IMR-90 (cell line): ENCODE measurements around the gene PINK1. TPM values are rescaled to one million over a fixed set of nuclear protein-coding genes. Genes with fewer than 3 reads are reported as not detected.
A peak's percentile ranks its signal among the peaks of the same experiment; 100 is the strongest.

Experiments used
- ATAC-seq: fragments of 200-7000 bp; cut with Tn5 transposase; 2 replicates; pipeline ENCODE4 v1.9.1; 2020; ENCODE audit warnings: low read depth, mild to moderate bottlenecking, moderate library complexity
- BruUV-seq: library from RNA; stranded (reverse); fragments of 400-500 nt; replicated peaks from 2 replicates; lab custom pipeline; 2021; lab: Mats Ljungman, UMichigan
- CTCF ChIA-PET: fragments of 300-600 bp; formaldehyde crosslinking; extraction: SDS; loops from one replicate; lab custom pipeline; 2021; ENCODE audit warnings: antibody characterized with exemption; lab: Yijun Ruan, JAX
- POLR2A ChIA-PET: fragments of 300-600 bp; sonication (Branson Sonifier 250); formaldehyde crosslinking; loops from one replicate; lab custom pipeline; 2022; ENCODE audit warnings: antibody characterized with exemption; ENCODE audit not compliant: unreplicated experiment; lab: Charles Lee
- DNase-seq: peaks from one replicate; pipeline ENCODE4 v3.0.0; 2013
- H2AFZ ChIP-seq: replicated peaks from 2 replicates; pipeline ENCODE3; 2013; ENCODE audit warnings: low read length, mild to moderate bottlenecking; ENCODE audit not compliant: poor library complexity
- H2AK5ac ChIP-seq: 2 replicates; pipeline ENCODE4 v1.6.1; 2013; ENCODE audit warnings: low read depth, low read length, inconsistent platforms
- H2AK9ac ChIP-seq: replicated peaks from 2 replicates; pipeline ENCODE3; 2013; ENCODE audit warnings: mild to moderate bottlenecking, low read depth, low read length, moderate library complexity; ENCODE audit not compliant: poor library complexity
- H2BK120ac ChIP-seq: 2 replicates; pipeline ENCODE4 v1.6.1; 2013; ENCODE audit warnings: low read depth, low read length, inconsistent platforms
- H2BK15ac ChIP-seq: 3 replicates; pipeline ENCODE4 v1.6.1; 2013; ENCODE audit warnings: low read depth, low read length, inconsistent platforms
- H2BK20ac ChIP-seq: 2 replicates; pipeline ENCODE4 v1.6.1; 2013; ENCODE audit warnings: low read depth, mild to moderate bottlenecking, inconsistent platforms, low read length, moderate library complexity
- H2BK5ac ChIP-seq: 2 replicates; pipeline ENCODE4 v1.6.1; 2013; ENCODE audit warnings: mild to moderate bottlenecking, low read depth, low read length, inconsistent platforms; ENCODE audit not compliant: poor library complexity, severe bottlenecking
- H3K14ac ChIP-seq: replicated peaks from 2 replicates; pipeline ENCODE4 v1.6.1; 2013; ENCODE audit warnings: low read depth, low read length, inconsistent platforms
- H3K18ac ChIP-seq: 2 replicates; pipeline ENCODE4 v1.6.1; 2013; ENCODE audit warnings: low read depth, low read length, control low read depth
- H3K23ac ChIP-seq: 2 replicates; pipeline ENCODE4 v1.6.1; 2013; ENCODE audit warnings: low read depth, low read length, inconsistent platforms
- H3K27ac ChIP-seq: 2 replicates; pipeline ENCODE4 v1.5.1; 2013; ENCODE audit warnings: mild to moderate bottlenecking, control low read depth, low read length; ENCODE audit not compliant: insufficient read depth
- H3K27me3 ChIP-seq: 2 replicates; pipeline ENCODE4 v1.6.1; 2013; ENCODE audit warnings: low read length; ENCODE audit not compliant: control insufficient read depth, insufficient read depth
- H3K36me3 ChIP-seq: 2 replicates; pipeline ENCODE4 v1.6.1; 2013; ENCODE audit warnings: low read length, mixed read lengths; ENCODE audit not compliant: control insufficient read depth, insufficient read depth
- H3K4ac ChIP-seq: 2 replicates; pipeline ENCODE4 v1.6.1; 2013; ENCODE audit warnings: low read depth, low read length, inconsistent platforms
- H3K4me1 ChIP-seq: 2 replicates; pipeline ENCODE4 v1.6.1; 2013; ENCODE audit warnings: low read length, mixed read lengths; ENCODE audit not compliant: control insufficient read depth, insufficient read depth
- H3K4me2 ChIP-seq: 2 replicates; pipeline ENCODE4 v1.6.1; 2013; ENCODE audit warnings: low read depth, mild to moderate bottlenecking, control low read depth, low read length, moderate library complexity
- H3K4me3 ChIP-seq: 2 replicates; pipeline ENCODE4 v1.5.1; 2013; ENCODE audit warnings: low read depth, mild to moderate bottlenecking, control low read depth, low read length, moderate library complexity; ENCODE audit not compliant: insufficient read depth
- H3K56ac ChIP-seq: 2 replicates; pipeline ENCODE4 v1.6.1; 2013; ENCODE audit warnings: low read length, inconsistent platforms; ENCODE audit not compliant: insufficient read depth; ENCODE audit errors: extremely low read depth
- H3K79me1 ChIP-seq, 2 experiments: 2 replicates each; pipeline ENCODE4 v1.6.1; 2013; ENCODE audit warnings: low read length in 2 of 2, inconsistent platforms in 1 of 2, low read depth in 1 of 2
- H3K9ac ChIP-seq: 2 replicates; pipeline ENCODE4 v1.6.1; 2013; ENCODE audit warnings: low read depth, low read length, control low read depth
- H3K9me1 ChIP-seq: 2 replicates; pipeline ENCODE4 v1.6.1; 2013; ENCODE audit warnings: low read length, inconsistent platforms; ENCODE audit not compliant: insufficient read depth
- H3K9me3 ChIP-seq: 2 replicates; pipeline ENCODE4 v1.6.1; 2013; ENCODE audit warnings: low read length; ENCODE audit not compliant: control insufficient read depth, insufficient read depth
- H4K20me1 ChIP-seq: 2 replicates; pipeline ENCODE4 v1.6.1; 2013; ENCODE audit warnings: low read length, inconsistent platforms; ENCODE audit not compliant: insufficient read depth
- H4K5ac ChIP-seq: 2 replicates; pipeline ENCODE4 v1.6.1; 2013; ENCODE audit warnings: mild to moderate bottlenecking, low read depth, low read length, control low read depth
- H4K8ac ChIP-seq, 2 experiments: 2 replicates each; pipeline ENCODE4 v1.6.1; 2013; ENCODE audit warnings: low read depth in 2 of 2, low read length in 2 of 2, control low read depth in 1 of 2, inconsistent platforms in 1 of 2
- H4K91ac ChIP-seq: 2 replicates; pipeline ENCODE4 v1.6.1; 2013; ENCODE audit warnings: low read depth, low read length, inconsistent platforms; ENCODE audit not compliant: insufficient read depth
- BHLHE40 ChIP-seq: fragments of 150-350 bp; IDR thresholded peaks from 2 replicates; pipeline ENCODE4 v1.6.1; 2016; ENCODE audit warnings: mild to moderate bottlenecking, low read depth, low read length
- CEBPB ChIP-seq: IDR thresholded peaks from 2 replicates; pipeline ENCODE4 v1.6.1; 2012; ENCODE audit warnings: low read depth, low read length, improper control_type of control experiment
- CHD1 ChIP-seq: IDR thresholded peaks from 2 replicates; pipeline ENCODE4 v1.6.1; 2012; ENCODE audit warnings: low read depth, low read length, improper control_type of control experiment
- CTCF ChIP-seq: conservative IDR thresholded peaks from 2 replicates; pipeline ENCODE4 v1.5.1; 2012; ENCODE audit warnings: mild to moderate bottlenecking, low read depth, low read length, improper control_type of control experiment
- FOS ChIP-seq: fragments of 150-350 bp; IDR thresholded peaks from 2 replicates; pipeline ENCODE4 v1.6.1; 2016; ENCODE audit warnings: low read depth, low read length
- MAFK ChIP-seq: IDR thresholded peaks from 2 replicates; pipeline ENCODE4 v1.6.1; 2012; ENCODE audit warnings: low read depth, low read length, improper control_type of control experiment
- MAZ ChIP-seq: IDR thresholded peaks from 2 replicates; pipeline ENCODE4 v1.6.1; 2012; ENCODE audit warnings: low read depth, mild to moderate bottlenecking, low read length, improper control_type of control experiment, moderate library complexity, borderline replicate concordance
- MXI1 ChIP-seq: IDR thresholded peaks from 2 replicates; pipeline ENCODE4 v1.6.1; 2012; ENCODE audit warnings: low read depth, mild to moderate bottlenecking, low read length, moderate library complexity, borderline replicate concordance
- NFE2L2 ChIP-seq: fragments of 150-350 bp; IDR thresholded peaks from 2 replicates; pipeline ENCODE4 v1.6.1; 2016; ENCODE audit warnings: low read depth, mild to moderate bottlenecking, low read length
- POLR2A ChIP-seq: IDR thresholded peaks from 2 replicates; pipeline ENCODE4 v1.6.1; 2012; ENCODE audit warnings: mild to moderate bottlenecking, low read depth, low read length
- RAD21 ChIP-seq: IDR thresholded peaks from 2 replicates; pipeline ENCODE4 v1.6.1; 2012; ENCODE audit warnings: low read length, improper control_type of control experiment
- RCOR1 ChIP-seq: IDR thresholded peaks from 2 replicates; pipeline ENCODE4 v1.6.1; 2012; ENCODE audit warnings: mild to moderate bottlenecking, low read length, improper control_type of control experiment; ENCODE audit not compliant: insufficient replicate concordance
- RFX5 ChIP-seq: IDR thresholded peaks from 2 replicates; pipeline ENCODE4 v1.8.0; 2012; ENCODE audit warnings: low read depth, mild to moderate bottlenecking, low read length, moderate library complexity
- SMC3 ChIP-seq: fragments of 150-350 bp; IDR thresholded peaks from 2 replicates; pipeline ENCODE4 v1.6.1; 2016; ENCODE audit warnings: low read depth, mild to moderate bottlenecking, antibody characterized with exemption, low read length, moderate library complexity
- USF2 ChIP-seq: fragments of 150-350 bp; IDR thresholded peaks from 2 replicates; pipeline ENCODE4 v1.6.1; 2017; ENCODE audit warnings: mild to moderate bottlenecking, antibody characterized with exemption, low read length, low read depth
- WGBS, 2 experiments: methylation state at CpG; one replicate each; pipeline versions ENCODE4 v1.1.5 to v1.1.7; 2013; ENCODE audit warnings: missing lambda C conversion rate in 2 of 2; ENCODE audit not compliant: insufficient read length in 1 of 2; ENCODE audit errors: extremely low coverage in 2 of 2; 5-methylcytosine and 5-hydroxymethylcytosine counted together
- dilution Hi-C: fragments of 300-500 bp; cut with HindIII; formaldehyde crosslinking; loops from one replicate; pipeline ENCODE4 v1.14.3; 2018; ENCODE audit warnings: low sequenced_read_pairs; ENCODE audit not compliant: unreplicated experiment
- in situ Hi-C: fragments of 300-500 bp; cut with MboI; formaldehyde crosslinking; loops from 3 replicates; pipeline ENCODE4 v1.14.3; 2019; ENCODE audit warnings: low sequenced_read_pairs, inconsistent platforms, mixed read lengths
- intact Hi-C: fragments of 100-400 bp; cut with micrococcal nuclease; formaldehyde crosslinking; loops from 2 replicates; pipeline ENCODE4 v1.10.0; 2022
- polyA plus RNA-seq, 3 experiments: library from polyadenylated mRNA; depleted of rRNA; stranded (reverse); fragments of >200 nt; gene quantifications; 2 replicates each; pipeline ENCODE4 v1.2.3, GENCODE V29; 2012; ENCODE audit warnings: low replicate concordance in 1 of 3
- total RNA-seq: library from RNA; depleted of rRNA; stranded (reverse); fragments of >200 nt; gene quantifications from 2 replicates; pipeline ENCODE4 v1.2.3, GENCODE V29; 2012

The PINK1 gene
- total and polyA plus RNA-seq, 2 of the 4 experiments (the other 2 are of a cell fraction): 52.9 to 55.2 TPM

GRCh38 chr1:20603504-20604464 is 29.5 kb upstream of the PINK1 start:
- peak overlapping the region; percentile 90 for H3K23ac ChIP-seq
- no peaks in the 10 kb centered on the region for H3K27me3 ChIP-seq
- H3K4me3 ChIP-seq: no peak overlapping the region
- H2BK120ac ChIP-seq: peak overlapping the region; percentile 98
- H2AK9ac ChIP-seq: peak overlapping the region; percentile 96
- no peaks in the 10 kb centered on the region for H3K36me3 ChIP-seq
- 100% methylated on average over 1 of the region's 9 CpGs; no CpG with 5 or more reads in 1 of the 2 experiments for WGBS, 2 experiments
- peak overlapping the region; percentile 95 for H2AK5ac ChIP-seq
- H3K9me1 ChIP-seq: peaks cover 26% of the 10 kb centered on the region
- no peaks in the 10 kb centered on the region for H3K9me3 ChIP-seq
- ChIA-PET POLR2A (no interaction called here), CTCF (interaction anchor here (0.9 kb wide), 1 partner anchor 29 kb away, joined by 5 read pairs; no protein-coding TSS in a partner anchor)
- H2BK15ac ChIP-seq: peak overlapping the region; percentile 90; the same call in 2 of the 3 replicates
- H3K18ac ChIP-seq: peak overlapping the region; percentile 73; the same call in 1 of the 2 replicates
- peak overlapping the region; percentile 61 to 89 for H4K8ac ChIP-seq
- peak overlapping the region; percentile 96 for H3K4ac ChIP-seq
- H4K20me1 ChIP-seq: no peaks in the 10 kb centered on the region
- intact Hi-C loops: no loop called here
- peak overlapping the region; percentile 92 for H3K14ac ChIP-seq
- H3K79me1 ChIP-seq: no peaks in the 10 kb centered on the region
- ATAC-seq (peak; percentile 86), DNase-seq (peak; percentile 96)
- peak overlapping the region; percentile 98 for H2BK5ac ChIP-seq
- no peak overlapping the region for H3K9ac ChIP-seq
- peak overlapping the region; percentile 62 for H3K56ac ChIP-seq
- H2AFZ ChIP-seq: peak overlapping the region; percentile 50
- H3K27ac ChIP-seq: peak overlapping the region; percentile 61
- peak overlapping the region; percentile 20; the same call in 1 of the 2 replicates for H3K4me2 ChIP-seq
- peak overlapping the region; percentile 94 for H4K91ac ChIP-seq
- peaks cover 22% of the 10 kb centered on the region for H3K4me1 ChIP-seq
- in situ Hi-C loops: no loop called here
- dilution Hi-C loops: no loop called here
- peak overlapping the region; percentile 80; the same call in 1 of the 2 replicates for H4K5ac ChIP-seq
- peak overlapping the region; percentile 96 for H2BK20ac ChIP-seq
- BruUV-seq: no TSS peak
- no peak for TF ChIP-seq CTCF
- no peak for TF ChIP-seq RAD21
- TF ChIP-seq USF2: peak; percentile 79; the same call in 1 of the 2 replicates
- no peak for TF ChIP-seq SMC3
- TF ChIP-seq MAZ: peak; percentile 21; the same call in 1 of the 2 replicates
- no peak for TF ChIP-seq MAFK
- TF ChIP-seq RCOR1: no peak
- no peak for TF ChIP-seq BHLHE40
- peak; percentile 89 for TF ChIP-seq CEBPB
- no peak for TF ChIP-seq RFX5
- no peak for TF ChIP-seq CHD1
- no peak for TF ChIP-seq POLR2A
- TF ChIP-seq FOS: peak; percentile 91
- no peak for TF ChIP-seq MXI1
- TF ChIP-seq NFE2L2: peak; percentile 50
